ENCODE results near the gene TFDP2. TPM values are rescaled to one million over a fixed set of nuclear protein-coding genes. Genes with fewer than 3 reads are reported as not detected.
"Not testable (repeated sequence)": the region's sequence is repeated elsewhere in the genome, so short reads cannot be mapped to it uniquely, and the experiment has no call there.

Gene TFDP2
- total RNA-seq, 1 donor from 2014 or later, result 114 TPM

DNA sequence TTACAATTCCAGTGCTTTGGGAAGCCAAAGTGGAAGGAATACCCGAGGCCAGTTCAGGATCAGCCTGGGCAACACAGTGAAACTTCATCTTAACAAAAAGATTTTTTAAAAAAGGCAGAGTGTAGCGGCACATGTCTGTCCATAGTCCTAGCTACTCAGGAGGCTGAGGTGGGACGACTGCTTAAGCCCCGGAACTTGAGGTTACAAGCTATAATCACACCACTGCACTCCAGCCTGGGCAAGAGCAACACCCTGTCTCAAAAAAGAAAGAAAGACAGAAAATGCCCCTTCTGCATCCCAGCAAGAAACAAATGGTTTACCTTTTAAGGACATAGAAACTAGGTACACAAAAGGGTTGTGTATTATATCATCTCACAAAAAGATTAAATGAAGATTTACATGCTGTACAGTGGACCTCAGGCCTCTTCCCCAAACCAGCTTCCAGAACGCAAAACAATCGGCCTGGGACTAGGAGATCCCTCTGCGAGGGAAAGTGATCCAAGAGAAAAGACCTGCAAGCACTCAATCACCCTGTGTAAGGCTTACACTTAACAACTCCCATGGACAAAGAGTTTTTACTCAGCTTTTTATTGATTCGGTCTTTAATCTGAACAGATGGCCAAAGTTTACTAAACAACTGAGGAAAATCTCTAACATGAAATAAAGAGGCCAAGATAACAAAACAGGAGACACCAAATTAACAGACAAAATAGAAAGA, 21.2 kb downstream of the TFDP2 start:
- no peak for DNase-seq (ENCODE audit: low read depth)

DNA sequence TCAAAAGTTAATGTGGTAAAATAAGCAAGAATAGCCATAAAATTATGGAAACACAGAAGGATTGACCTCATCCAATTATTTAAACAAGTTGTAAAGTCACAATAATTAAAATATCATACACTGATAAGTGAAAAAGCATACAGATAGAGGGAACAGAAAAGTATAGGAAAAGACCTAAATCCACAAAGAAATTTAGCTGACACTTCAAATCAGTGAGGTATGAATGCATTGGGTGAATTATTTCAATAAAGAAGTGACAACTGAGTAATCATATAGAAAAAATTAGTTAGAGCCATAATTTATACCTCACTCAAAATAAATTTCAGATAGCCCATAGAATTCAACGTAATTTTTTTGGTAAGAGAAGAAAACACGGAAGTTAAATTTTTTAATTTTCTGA, 25.1 kb downstream of the TFDP2 start:
- no peak for DNase-seq (ENCODE audit: low read depth)

DNA sequence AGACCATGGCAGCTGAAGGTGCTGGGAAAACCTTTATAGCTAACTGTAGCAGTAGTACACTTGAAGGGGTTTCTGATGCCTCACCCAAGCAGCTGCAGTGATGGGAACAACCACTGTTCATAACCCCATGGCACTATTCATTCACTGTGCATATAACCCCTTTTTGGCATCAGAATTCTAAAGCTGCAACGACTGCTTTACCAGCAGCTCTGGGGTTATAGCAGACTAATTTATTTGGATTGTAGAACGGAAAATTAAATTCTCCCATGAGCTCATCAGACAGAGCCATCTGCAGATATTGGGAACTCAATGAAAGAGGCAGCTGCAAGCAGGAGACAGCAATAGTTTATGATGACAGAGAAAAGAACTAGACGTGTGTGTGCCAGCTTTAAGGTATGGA, 28.6 kb downstream of the TFDP2 start:
- no peak for DNase-seq (ENCODE audit: low read depth)

DNA sequence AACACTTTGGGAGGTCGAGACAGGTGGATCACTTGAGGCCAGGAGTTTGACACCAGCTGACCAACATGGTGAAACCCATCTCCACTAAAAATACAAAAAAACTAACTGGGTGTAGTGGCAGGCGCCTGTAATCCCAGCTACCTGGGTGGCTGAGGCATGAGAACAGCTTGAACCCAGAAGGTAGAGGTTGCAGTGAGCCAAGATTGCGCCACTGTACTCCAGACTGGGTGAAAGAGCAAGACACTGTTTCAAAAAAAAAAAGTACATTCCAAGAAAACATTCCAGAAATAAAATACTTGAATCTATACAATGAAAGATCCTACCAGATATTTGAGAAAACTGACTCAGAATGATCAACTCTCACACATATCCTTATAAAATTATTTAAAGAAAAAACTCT, 30.4 kb downstream of the TFDP2 start:
- DNase-seq (ENCODE audit: low read depth), result no peak

DNA sequence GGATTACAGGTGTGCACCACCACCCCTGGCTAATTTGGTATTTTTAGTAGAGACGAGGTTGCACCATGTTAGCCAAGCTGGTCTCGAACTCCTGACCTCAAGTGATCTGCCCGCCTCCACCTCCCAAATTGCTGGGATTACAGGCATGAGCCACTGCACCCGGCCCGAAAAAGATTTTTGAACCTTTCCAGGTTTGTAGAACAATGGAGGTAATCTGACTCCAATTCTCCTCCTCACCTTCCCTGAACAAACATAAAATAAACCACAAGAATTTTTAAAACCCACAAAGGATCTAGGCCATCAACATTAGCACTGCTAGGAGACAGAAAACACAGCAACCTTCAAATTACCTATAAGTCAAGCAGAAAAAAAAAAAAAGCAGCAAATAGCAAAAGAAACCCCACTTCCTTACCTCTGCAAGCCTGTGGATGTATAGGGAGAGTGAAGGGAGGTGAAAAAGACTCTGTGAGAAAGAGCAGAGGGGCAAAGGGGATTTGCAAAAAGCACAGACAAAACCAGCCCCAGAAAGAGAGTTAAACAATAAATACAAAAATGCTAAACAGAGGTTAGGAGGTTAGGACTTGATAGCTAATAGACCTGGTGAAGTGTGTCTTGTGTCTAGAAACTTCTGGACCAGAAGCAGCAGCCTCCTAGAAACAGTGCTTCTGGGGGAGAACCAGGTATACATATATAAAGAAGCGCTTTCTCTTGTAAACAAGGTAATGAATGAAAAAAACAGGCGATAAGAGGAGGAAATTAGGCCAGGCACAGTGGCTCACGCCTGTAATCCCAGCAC, 32.1 kb downstream of the TFDP2 start:
- peak; percentile 21 for DNase-seq (ENCODE audit: low read depth)

DNA sequence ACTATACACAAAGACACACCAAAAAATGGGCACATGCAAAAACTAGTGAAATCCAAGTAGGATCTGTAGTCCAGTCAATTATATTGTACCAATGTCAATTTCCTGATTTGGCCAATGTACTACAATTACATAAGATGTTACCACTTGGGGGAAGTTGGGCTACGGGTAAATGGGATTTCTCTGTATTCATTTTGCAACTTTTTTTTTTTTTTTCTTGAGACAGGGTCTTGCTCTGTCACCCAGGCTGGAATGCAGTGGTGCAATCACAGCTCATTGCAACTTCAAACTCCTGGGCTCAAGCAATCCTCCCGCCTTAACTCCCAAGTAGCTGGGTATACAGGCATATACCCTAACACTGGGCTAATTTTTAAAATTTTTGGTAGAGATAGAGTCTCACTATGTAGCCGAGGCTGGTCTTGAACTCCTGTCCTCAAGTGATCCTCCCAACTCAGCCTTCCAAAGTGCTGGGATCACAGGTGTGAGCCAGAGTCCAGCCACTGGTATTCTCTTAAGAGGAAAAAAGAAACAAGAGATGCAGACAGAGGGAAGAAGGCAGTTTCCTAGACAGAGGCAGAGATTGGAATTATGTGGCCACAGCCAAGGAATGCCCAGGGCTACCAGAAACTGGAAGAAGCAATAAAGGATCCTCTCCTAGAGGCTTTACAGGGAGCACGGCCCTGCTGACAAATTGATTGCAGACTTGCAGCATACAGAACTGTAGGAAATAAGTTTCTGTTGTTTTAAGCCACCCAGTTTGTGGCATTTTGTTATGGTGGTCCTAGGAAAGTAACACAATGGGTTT, 33.3 kb downstream of the TFDP2 start:
- DNase-seq (ENCODE audit: low read depth), result no peak

DNA sequence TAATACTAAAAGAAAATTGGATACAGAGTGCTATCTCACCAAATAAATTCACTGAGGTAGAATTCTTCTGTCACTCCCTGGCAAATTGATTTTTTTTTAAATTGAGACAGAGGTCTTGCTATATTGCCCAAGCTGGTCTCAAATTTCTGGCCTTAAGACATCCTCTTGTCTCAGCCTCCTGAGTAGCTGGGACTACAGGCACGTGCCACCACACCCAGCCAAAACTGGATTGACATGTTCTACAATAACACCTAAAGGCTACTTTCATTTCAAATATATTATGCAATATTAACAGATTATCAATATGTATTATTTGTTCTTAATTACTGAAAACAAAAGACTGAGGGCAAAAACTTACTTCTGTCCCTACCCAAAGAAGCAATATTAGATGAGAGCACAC, 36.7 kb downstream of the TFDP2 start:
- DNase-seq (ENCODE audit: low read depth), result no peak

DNA sequence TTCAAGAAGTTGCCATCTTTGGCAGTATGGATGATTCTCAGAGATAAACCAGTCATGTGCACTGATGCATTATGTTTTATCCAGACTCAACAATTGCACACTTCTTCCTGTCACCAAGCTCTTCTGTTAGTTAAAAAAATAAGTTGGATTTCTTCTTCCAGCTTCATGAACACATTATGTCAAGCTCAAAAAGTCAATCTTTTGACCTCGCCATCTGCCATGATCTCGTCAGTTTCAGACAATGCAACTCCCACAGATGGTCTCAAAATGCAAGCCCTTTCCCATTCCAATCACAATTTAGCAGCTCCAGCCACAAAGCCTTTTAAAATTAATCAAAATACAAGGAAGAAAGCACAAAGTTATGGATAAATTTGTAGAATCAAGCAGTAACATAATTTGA, 42.8 kb downstream of the TFDP2 start:
- no peak for DNase-seq (ENCODE audit: low read depth)

DNA sequence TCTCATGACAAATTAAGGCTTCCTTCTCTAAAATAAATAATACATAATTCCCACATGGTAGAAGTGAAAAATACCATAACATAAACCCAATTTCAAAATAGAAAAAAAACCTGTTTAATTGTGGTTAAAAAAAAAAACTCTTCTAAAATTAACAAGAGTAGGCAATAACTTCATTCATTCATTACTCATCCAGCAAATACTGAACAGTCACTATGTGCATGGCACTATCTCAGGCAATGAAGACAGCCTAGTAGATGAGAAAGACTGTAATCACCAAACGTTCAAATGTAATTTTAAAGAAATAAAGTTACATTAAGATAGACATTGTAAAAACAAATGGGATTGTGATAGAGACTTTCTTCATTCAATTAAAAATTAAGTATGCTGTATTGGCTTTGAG, 43.4 kb downstream of the TFDP2 start:
- DNase-seq (ENCODE audit: low read depth), result no peak

DNA sequence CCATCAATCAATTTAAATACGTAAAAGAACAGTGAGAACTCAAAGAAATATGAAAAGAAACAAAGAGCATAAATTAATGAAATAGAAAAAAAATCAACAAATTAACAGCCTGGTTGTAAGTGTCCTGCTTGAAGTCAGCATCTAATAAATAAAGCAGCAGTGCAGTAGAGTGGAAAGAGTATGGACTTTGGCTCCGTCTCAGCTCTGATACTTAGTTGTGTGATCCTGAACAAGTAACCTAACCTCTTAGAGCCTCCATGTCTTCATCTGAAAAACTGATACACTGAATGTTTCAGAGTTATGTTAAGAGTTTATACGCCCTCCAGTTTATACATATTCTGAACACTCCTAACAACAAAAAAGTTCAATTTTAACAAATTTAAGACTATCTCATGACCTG, 44.6 kb downstream of the TFDP2 start:
- DNase-seq (ENCODE audit: low read depth), result no peak

DNA sequence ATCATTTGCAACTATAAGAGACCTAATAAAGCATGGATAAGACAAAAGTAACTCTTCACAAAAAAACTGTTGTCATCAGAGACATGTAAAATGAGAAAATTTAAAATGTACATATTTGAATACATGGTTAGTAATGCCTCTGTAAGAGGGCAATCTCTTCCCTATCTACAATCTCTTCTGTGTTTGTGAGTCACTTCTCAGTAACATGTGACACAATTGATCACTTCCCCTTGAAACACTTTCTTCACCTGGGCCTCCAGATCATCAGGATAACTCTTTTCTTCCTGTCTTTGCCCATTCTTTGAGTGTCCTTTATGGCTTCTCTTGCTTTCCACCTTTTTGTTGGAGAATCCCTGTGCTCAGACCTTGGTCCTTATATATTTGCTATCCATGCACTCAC, 50.4 kb downstream of the TFDP2 start:
- no peak for DNase-seq (ENCODE audit: low read depth)

DNA sequence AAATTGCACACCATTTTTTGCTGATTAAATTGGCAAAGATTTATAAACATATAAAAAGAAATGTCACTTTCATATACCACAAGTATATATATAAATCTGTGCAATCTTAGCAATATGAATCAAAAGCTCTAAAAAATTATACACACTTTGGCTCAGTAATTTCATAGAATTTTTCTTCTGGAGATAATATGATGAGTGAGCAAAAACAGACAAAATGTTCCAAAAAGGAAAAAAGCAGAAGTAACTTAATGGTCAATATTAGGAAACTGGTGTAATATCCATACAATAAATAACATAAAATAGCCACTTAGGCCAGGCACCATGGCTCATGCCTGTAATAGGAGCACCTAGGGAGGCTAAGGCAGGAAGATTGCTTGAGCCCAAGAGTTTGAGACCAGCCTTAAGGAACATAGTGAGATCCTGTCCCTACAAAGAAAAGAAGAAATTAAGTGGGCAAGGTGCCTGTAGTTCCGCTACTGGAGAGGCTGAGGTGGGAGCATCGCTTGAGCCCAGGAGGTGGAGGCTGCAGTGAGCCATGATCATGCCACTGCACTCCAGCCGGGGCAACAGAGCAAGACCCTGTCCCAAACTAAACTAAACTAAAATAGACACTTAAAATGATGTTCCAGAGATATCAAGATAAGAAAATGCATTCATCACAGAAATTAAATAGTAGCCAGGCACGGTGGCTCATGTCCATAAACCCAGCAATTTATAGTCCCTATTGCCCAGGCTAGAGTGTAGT, 52.1 kb downstream of the TFDP2 start:
- no peak for DNase-seq (ENCODE audit: low read depth)

DNA sequence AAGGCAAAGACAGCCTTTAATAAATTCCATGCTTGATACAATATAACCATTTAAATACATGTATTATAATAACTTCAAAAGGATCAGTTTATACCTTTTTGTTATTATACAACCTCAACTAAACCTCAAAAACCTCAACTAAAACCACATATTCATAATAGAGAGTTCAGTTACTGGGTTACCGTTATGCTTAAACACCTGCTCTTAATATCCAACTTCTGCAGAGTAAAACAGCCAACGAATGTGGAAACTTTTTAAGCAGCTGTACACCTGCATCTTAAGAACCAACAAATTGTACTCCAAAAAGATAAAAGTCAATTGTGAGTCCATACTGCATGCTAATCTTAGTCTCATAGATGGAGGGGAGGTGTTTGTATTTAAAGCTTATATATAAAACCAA, 53.5 kb downstream of the TFDP2 start:
- DNase-seq (ENCODE audit: low read depth), result peak; percentile 45

DNA sequence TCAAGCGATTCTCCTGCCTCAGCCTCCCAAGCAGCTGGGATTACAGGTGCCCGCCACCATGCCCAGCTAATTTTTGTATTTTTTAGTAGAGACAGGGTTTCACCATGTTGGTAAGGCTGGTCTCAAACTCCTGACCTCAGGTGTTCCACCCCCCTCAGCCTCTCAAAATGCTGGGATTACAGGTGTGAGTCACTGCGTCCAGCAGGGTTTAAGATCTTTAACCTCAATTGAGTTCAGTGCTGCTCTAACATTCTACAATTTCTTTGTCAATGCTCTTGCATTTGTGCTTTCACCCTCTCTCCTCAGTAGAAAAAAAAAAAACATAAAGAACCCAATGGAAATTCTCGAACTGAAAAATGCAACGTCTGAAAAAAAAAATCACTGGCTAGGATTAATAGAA, 60.4 kb downstream of the TFDP2 start:
- not testable (repeated sequence) for DNase-seq (ENCODE audit: low read depth)

DNA sequence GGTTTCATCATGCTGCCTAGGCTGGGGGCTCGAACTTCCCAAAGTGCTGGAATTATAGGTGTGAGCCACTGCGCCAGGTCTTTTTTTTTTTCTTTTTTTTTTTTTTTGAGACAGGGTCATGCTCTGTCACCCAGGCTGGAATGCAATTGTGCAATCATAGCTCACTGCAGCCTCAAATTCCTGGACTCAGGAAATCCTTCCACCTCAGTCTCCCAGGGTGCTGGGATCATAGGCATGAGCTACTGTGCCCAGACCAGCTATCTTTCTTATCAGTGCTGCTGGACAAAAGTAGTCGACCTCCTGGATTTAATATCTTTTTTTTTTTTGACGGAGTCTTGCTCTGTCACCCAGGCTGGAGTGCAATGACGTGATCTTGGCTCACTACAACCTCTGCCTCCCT, 60.8 kb downstream of the TFDP2 start:
- DNase-seq (ENCODE audit: low read depth), result no peak

DNA sequence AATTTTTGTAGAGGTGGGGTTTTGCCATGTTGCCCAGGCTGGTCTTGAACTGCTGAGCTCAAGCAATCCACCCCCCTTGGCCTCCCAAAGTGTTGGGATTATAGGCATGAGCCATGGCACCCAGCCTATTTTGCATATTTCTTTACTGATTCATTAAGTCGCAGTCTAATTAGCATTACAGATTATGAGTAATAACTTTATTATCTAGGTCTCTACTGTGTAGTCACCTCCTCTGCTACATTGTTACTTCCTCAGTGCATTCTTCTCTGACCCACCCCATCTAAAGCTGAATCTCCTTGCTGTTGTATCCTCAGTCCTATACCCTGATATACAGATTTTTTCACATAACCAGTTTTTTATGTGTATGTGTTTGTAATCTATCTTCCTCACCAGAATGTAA, 61.7 kb downstream of the TFDP2 start:
- DNase-seq (ENCODE audit: low read depth), result no peak

DNA sequence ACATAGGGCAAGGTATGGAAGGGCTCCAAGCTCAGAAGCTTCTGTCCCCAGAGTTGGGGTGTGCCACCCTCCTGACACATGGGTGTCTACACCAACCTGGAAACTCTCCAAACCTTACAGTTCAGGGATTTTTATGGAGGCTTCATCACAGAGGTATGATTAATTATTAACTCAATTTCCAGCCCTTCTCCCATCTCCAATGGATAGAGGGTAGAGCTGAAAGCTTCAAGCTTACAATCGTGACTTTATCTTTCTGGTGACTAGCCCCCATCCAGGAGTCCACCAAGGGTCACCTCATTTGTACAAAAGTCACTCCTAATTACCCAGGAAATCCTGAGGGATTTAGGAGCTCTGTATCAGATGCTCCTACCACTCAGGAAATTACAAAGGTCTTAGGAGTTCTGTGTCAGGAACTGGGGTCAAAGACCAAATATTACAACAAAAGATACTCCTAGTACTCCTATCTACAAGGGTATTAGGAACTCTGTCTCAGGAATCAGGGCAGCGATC, 62.7 kb downstream of the TFDP2 start:
- no peak for DNase-seq (ENCODE audit: low read depth)

DNA sequence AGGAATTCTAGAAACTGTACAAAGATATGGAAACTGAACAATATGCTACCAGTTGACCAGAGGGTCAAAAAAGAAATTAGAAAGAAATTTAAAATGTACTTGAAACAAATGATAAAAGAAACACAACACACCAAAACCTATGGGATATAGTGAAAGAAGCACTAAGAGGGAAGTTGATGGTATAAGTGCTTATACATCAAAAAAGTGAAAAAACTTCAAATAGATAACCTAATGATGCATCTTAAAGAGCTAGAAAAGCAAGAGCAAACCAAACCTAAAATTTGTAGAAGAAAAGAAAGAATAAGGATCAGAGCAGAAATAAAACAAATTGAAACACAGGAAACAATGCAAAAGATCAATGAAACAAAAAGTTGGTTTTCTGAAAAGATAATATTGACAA, 68.2 kb downstream of the TFDP2 start:
- no peak for DNase-seq (ENCODE audit: low read depth)

DNA sequence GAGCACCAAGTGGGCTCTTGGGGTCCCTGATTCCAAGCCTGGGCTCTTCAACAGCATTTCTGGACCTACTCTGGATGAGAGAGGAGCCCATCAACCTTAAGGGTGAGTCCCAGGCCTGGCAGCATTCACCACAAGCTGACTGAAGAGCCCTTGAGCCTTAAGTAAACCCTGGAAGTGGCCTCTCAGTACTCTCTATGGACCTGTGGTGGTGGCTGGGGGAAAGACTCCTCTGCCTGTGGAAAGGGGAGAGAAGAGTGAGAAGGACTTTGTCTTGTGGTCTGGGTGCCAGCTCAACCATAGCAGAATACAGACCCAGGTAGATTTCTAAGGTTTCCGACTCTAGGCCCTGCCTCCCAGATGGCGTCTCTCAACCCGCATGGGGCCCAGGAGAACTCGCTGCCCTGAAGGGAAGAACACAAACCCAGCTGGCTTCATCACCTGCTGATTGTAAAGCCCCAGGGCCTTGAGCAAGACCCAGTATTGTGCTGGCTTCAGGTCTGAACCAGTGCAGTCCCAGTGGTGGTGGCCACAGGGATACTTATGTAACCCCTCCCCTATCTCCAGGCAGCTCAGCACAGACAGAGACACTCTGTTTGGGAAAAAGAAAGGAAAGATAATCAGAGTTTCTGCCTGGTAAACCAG, 71.4 kb downstream of the TFDP2 start:
- no peak for DNase-seq (ENCODE audit: low read depth)

DNA sequence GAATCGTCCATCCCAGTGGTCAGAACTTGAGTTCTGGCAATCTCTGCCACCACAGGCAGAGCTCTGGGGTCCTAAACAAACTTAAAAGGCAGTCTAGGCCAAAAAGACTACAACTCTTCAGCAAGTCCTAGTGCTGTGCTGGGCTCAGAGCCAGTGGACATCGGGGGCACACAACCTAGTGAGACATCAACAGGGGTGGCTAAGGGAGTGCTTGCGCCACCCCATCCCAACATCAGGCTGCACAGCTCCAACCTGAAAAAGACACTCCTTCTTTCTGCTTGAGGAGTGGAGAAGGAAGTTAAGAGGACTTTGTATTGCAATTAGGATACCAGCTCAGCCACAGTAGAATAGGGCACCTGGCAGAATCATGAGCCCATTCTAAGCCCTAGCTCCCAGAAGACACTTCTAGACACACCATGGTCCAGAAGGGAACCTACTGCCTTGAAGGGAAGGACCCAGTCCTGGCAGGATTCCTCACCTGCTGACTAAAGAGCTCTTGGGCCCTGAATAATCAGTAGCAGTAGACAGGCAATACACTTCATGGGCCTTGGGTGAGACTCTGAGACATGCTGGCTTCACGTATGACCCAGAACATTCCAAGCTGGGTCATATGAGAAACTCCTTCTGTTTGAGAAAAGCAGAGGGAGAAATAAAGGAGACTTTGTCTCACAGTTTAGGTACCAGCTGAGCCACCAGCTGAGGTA, 72.0 kb downstream of the TFDP2 start:
- DNase-seq (ENCODE audit: low read depth), result no peak
